SU-DHL-6 (cell line): ENCODE measurements around the gene PRCC.

Source experiments
- H2AFZ ChIP-seq: fragments of 200-600 bp; sonication (generic); 2 replicates; pipeline ENCODE4 v1.6.1; 2014; ENCODE audit warnings: low read depth, mild to moderate bottlenecking, moderate library complexity, mixed read lengths, antibody characterized with exemption, low read length; ENCODE audit not compliant: severe bottlenecking
- H3F3A ChIP-seq: fragments of 200-600 bp; shearing (Covaris generic); 2 replicates; pipeline ENCODE4 v1.6.0; 2016; ENCODE audit warnings: antibody characterized with exemption, mild to moderate bottlenecking; ENCODE audit not compliant: insufficient read depth
- H3K27ac ChIP-seq: fragments of 200-600 bp; sonication (generic); 2 replicates; pipeline ENCODE4 v1.5.1; 2016; ENCODE audit warnings: low read depth, mild to moderate bottlenecking, low read length, moderate library complexity, mixed read lengths
- H3K27me3 ChIP-seq: fragments of 200-600 bp; sonication (generic), shearing (Covaris generic); 2 replicates; pipeline ENCODE4 v1.6.0; 2014; ENCODE audit warnings: mild to moderate bottlenecking, low read length
- H3K36me3 ChIP-seq: fragments of 200-600 bp; sonication (generic); 2 replicates; pipeline ENCODE4 v1.6.1; 2014; ENCODE audit warnings: mild to moderate bottlenecking, low read length, mixed read lengths
- H3K4me2 ChIP-seq: fragments of 300-600, 200-600 bp; shearing (Covaris generic), sonication (generic); 2 replicates; pipeline ENCODE4 v1.6.0; 2014; ENCODE audit warnings: low read length, low read depth, mild to moderate bottlenecking; ENCODE audit not compliant: poor library complexity, severe bottlenecking
- H3K4me3 ChIP-seq: fragments of 200-600 bp; sonication (generic); 2 replicates; pipeline ENCODE4 v1.5.1; 2014; ENCODE audit warnings: antibody characterized with exemption, low read length, mild to moderate bottlenecking, mixed read lengths; ENCODE audit not compliant: insufficient read depth, poor library complexity, severe bottlenecking
- H3K79me2 ChIP-seq: fragments of 200-600 bp; sonication (generic); 2 replicates; pipeline ENCODE4 v1.6.1; 2014; ENCODE audit warnings: mild to moderate bottlenecking, low read length, moderate library complexity; ENCODE audit not compliant: insufficient read depth
- H3K9ac ChIP-seq: fragments of 200-600 bp; sonication (generic); 2 replicates; pipeline ENCODE4 v1.7.0; 2014; ENCODE audit warnings: mild to moderate bottlenecking, low read length
- H3K9me2 ChIP-seq: fragments of 200-600 bp; sonication (generic); replicated peaks from 2 replicates; pipeline ENCODE4 v1.6.1; 2014; ENCODE audit warnings: low read length; ENCODE audit not compliant: insufficient read depth
- H3K9me3 ChIP-seq: fragments of 200-600 bp; sonication (generic); 2 replicates; pipeline ENCODE4 v1.6.1; 2014; ENCODE audit warnings: low read length, mixed read lengths; ENCODE audit not compliant: insufficient read depth
- H4K20me1 ChIP-seq: fragments of 200-600 bp; sonication (generic); 2 replicates; pipeline ENCODE4 v1.6.1; 2014; ENCODE audit warnings: low read depth, mild to moderate bottlenecking, antibody characterized with exemption, low read length, moderate library complexity, mixed read lengths
- EZH2phosphoT487 ChIP-seq: fragments of 200-600 bp; sonication (generic), shearing (Covaris generic); conservative IDR thresholded peaks from 2 replicates; pipeline ENCODE4 v1.6.1; 2018; ENCODE audit warnings: mild to moderate bottlenecking, antibody characterized with exemption, low read length, moderate library complexity, mixed read lengths
- TF ChIP-seq, protein P1 (sequence below): fragments of 200-600 bp; sonication (generic); IDR thresholded peaks from one replicate; pipeline ENCODE4 v1.5.1; 2017; ENCODE audit warnings: antibody characterized with exemption, mild to moderate bottlenecking, low read length, moderate library complexity; ENCODE audit not compliant: insufficient read depth, poor library complexity, severe bottlenecking

The PRCC gene

DNA sequence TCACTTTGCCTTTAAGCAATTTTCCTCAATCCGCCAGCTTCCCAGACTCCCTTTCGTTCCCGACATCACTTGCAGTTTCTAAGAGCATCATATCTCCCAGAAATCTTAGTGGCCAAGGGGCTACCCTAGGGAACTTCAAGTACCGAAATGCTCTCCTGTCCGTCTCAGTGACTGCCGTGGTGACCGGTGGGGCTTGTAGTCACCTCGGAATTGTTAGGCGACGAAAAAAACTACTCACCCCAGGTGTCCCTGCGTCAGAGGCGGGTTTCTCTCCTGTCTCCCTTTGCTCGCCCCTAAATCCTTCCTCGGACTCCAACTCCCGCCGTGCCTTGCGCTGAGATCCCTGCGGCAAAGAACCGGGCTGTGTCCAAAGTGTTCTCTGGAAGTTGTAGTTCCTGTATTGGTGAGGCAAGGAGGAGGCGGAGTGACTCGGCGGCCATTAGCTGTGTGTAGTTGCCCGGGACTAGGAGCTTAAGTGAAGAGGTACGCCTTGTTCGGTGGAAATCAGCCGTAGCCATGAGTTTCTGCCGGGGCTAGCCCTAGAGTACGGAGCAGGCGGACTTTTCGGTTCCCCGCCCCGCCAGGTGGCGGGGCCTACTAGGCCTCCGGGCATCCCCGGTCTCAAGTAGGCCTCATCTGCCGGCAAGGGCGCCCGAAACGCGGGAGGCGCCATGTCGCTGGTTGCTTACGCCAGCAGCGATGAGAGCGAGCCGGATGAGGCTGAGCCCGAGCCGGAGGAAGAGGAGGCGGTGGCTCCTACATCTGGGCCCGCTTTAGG, at the start of gene PRCC:
Gene PRCC (plus strand): TSS at position 435 of the 778 bp plus-strand sequence. CDS start 237 bp downstream, at position 672.
- 0 out of 2 replicates have a peak, but pooled peaks cover 1% of the 10 kb centered on the region for H3K36me3 ChIP-seq
- H3F3A ChIP-seq, result no peaks in the 10 kb centered on the region
- H3K27me3 ChIP-seq, result no peaks in the 10 kb centered on the region
- no peaks in the 10 kb centered on the region for H4K20me1 ChIP-seq
- TF ChIP-seq, protein P1, sequence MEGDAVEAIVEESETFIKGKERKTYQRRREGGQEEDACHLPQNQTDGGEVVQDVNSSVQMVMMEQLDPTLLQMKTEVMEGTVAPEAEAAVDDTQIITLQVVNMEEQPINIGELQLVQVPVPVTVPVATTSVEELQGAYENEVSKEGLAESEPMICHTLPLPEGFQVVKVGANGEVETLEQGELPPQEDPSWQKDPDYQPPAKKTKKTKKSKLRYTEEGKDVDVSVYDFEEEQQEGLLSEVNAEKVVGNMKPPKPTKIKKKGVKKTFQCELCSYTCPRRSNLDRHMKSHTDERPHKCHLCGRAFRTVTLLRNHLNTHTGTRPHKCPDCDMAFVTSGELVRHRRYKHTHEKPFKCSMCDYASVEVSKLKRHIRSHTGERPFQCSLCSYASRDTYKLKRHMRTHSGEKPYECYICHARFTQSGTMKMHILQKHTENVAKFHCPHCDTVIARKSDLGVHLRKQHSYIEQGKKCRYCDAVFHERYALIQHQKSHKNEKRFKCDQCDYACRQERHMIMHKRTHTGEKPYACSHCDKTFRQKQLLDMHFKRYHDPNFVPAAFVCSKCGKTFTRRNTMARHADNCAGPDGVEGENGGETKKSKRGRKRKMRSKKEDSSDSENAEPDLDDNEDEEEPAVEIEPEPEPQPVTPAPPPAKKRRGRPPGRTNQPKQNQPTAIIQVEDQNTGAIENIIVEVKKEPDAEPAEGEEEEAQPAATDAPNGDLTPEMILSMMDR, result no peak
- TF ChIP-seq EZH2phosphoT487, result no peak
- H3K9ac ChIP-seq, result peak within 1 kb of the TSS; percentile 93
- H3K9me2 ChIP-seq, result no peaks in the 10 kb centered on the region
- no peaks in the 10 kb centered on the region for H3K9me3 ChIP-seq
- H2AFZ ChIP-seq, result peak within 1 kb of the TSS; percentile 54
- peaks cover 48% of the 10 kb centered on the region for H3K79me2 ChIP-seq
- peak within 1 kb of the TSS; percentile 83 for H3K4me2 ChIP-seq
- H3K4me3 ChIP-seq, result peak within 1 kb of the TSS; percentile 90
- H3K27ac ChIP-seq, result peak within 1 kb of the TSS; percentile 79

GRCh38 chr1:156721131-156721530, 46.2 kb upstream of the PRCC start:
- H3K79me2 ChIP-seq, result peaks cover 36% of the 10 kb centered on the region
- H3K4me3 ChIP-seq, result no peak overlapping the region
- TF ChIP-seq EZH2phosphoT487, result no peak
- TF ChIP-seq, protein P1, result no peak
- H3K9me2 ChIP-seq, result no peaks in the 10 kb centered on the region
- H4K20me1 ChIP-seq, result peaks cover 22% of the 10 kb centered on the region
- no peaks in the 10 kb centered on the region for H3K27me3 ChIP-seq
- no peaks in the 10 kb centered on the region for H3K9me3 ChIP-seq
- H2AFZ ChIP-seq, result no peak overlapping the region
- H3K4me2 ChIP-seq, result no peak overlapping the region
- peaks cover 28% of the 10 kb centered on the region for H3K36me3 ChIP-seq
- H3K27ac ChIP-seq, result no peak overlapping the region
- no peak overlapping the region for H3K9ac ChIP-seq
- peaks cover 14% of the 10 kb centered on the region for H3F3A ChIP-seq

DNA sequence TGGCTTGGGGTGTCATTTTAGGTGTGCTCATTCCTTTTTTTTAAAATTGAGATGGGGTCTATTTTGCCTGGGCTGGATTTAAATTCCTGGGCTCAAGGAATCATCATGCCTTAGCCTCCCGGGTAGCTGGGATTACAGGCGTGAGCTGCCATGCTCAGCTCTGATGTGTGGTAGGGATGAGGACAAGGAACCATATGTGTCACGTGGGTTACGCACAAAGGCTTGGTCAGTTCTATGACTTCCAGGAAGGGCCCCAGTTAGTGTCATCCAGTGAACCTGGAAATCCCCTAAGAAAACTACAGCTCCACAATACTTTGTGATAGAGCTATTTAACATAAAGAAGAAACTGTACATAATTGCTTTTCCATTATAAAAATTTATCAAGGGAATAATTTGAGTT, 45.8 kb upstream of the PRCC start:
- Histone ChIP-seq H3K27me3 (no peaks in the 10 kb centered on the region), H3K9me3 (no peaks in the 10 kb centered on the region), H2AFZ (no peak overlapping the region), H3K79me2 (peaks cover 40% of the 10 kb centered on the region), H3F3A (peaks cover 16% of the 10 kb centered on the region), H3K27ac (no peak overlapping the region), H3K9ac (no peak overlapping the region), H3K4me3 (no peak overlapping the region), H3K9me2 (no peaks in the 10 kb centered on the region), H3K36me3 (peaks cover 28% of the 10 kb centered on the region), H4K20me1 (peaks cover 22% of the 10 kb centered on the region), H3K4me2 (no peak overlapping the region)
- no peak for TF ChIP-seq EZH2phosphoT487
- TF ChIP-seq, protein P1, result no peak
